GM12865 (cell line): ENCODE data around the gene TNRC6C.

Experiments
- DNase-seq: peaks from one replicate; pipeline ENCODE4 v3.0.0; 2010; ENCODE audit warnings: low read depth
- H3K4me3 ChIP-seq: 2 replicates; pipeline ENCODE4 v1.5.1; 2011; ENCODE audit warnings: mild to moderate bottlenecking, low read depth, low read length, control low read depth
- CTCF ChIP-seq: IDR thresholded peaks from 2 replicates; pipeline ENCODE4 v1.5.1; 2011; ENCODE audit warnings: low read length, control low read depth, low read depth, inconsistent platforms; ENCODE audit not compliant: insufficient read depth; ENCODE audit errors: missing control alignments

Gene TNRC6C

GRCh38 chr17:78042542-78042941 lies 84.0 kb downstream of the TNRC6C start:
- no peak overlapping the region for H3K4me3 ChIP-seq
- TF ChIP-seq CTCF: no peak
- DNase-seq: no peak

GRCh38 chr17:78043031-78043430 lies 84.5 kb downstream of the TNRC6C start:
- DNase-seq: no peak
- no peak for TF ChIP-seq CTCF
- H3K4me3 ChIP-seq: no peak overlapping the region

GRCh38 chr17:78044280-78044835 lies 85.9 kb downstream of the TNRC6C start:
- DNase-seq: no peak
- TF ChIP-seq CTCF: no peak
- H3K4me3 ChIP-seq: no peak overlapping the region

- no peak overlapping the region for H3K4me3 ChIP-seq
- no peak for TF ChIP-seq CTCF
- DNase-seq: no peak
These were observed 86.8 kb downstream of the TNRC6C start for GRCh38 chr17:78045316-78045715.

- DNase-seq: no peak
- no peak for TF ChIP-seq CTCF
- H3K4me3 ChIP-seq: no peak overlapping the region
These were observed 88.4 kb downstream of the TNRC6C start for GRCh38 chr17:78046923-78047322.

GRCh38 chr17:78048346-78049292 lies 90.1 kb downstream of the TNRC6C start:
- no peak for TF ChIP-seq CTCF
- no peak for DNase-seq
- no peak overlapping the region for H3K4me3 ChIP-seq
